AG09319 (cell line): Measurements from ENCODE around the gene NOTCH4.
A peak's percentile ranks its signal among the peaks of the same experiment; 100 is the strongest.
"Not testable (repeated sequence)": the region's sequence is repeated elsewhere in the genome, so short reads cannot be mapped to it uniquely, and the experiment has no call there.

Source experiments
- DNase-seq: peaks from one replicate; pipeline ENCODE4 v3.0.0-alpha.2; 2010; ENCODE audit warnings: low read depth; ENCODE audit errors: extremely low read depth
- CTCF ChIP-seq: IDR thresholded peaks from 2 replicates; pipeline ENCODE4 v1.5.1; 2011; ENCODE audit warnings: low read depth, mild to moderate bottlenecking, inconsistent platforms, low read length, moderate library complexity

NOTCH4 gene

DNA sequence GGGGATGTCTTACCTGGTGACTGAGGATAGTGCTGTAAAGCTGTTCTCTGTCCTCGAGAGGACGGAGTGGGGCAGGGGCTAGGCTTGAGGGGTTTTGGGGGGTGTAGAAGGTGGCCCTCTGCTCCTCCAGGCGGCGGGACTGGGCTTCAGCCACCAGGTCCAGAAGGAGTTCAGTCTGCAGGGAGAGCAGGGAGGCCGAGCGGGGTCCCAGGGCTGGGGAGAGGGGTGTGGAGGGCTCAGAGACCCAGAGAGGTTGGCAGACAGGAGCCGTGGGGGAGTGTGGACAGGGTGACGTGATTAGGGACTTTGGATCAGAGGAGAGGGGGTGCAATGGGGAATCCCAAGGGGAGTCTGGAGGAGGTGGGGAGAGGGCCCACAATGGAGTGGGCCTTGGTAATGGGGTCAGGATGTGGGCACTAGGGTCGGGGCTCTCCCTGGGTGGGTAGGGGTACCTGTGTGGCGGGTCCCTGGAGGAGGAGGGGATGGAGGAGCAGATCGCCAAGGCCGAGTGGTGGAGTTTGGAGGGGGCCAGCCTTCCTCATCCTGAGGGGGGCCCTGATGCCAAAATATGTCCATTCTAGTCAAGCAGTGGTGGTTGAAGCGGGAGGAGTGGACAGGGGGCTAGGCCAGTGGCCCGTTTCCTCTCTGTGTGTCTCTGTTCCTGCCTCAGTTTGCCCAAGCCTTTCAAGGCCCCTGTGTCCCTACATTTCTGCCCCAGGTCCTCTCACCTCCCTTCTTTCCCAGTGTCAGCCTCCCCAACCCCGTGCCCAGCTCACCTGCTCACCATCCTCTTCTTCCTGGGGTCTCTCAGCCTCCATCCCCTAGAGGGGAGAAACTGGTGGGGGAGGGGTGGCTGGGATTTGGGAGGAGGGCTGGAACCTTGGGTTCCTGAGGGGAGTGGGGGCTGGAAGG lies 31.9 kb downstream of the NOTCH4 start:
- TF ChIP-seq CTCF = no peak
- no peak for DNase-seq

- no peak for DNase-seq
- no peak for TF ChIP-seq CTCF
Measured at GRCh38 chr6:32190911-32191677, 32.8 kb downstream of the NOTCH4 start.

GRCh38 chr6:32190054-32190851 lies 33.6 kb downstream of the NOTCH4 start, which contains the start of gene PBX2:
Gene PBX2 (minus strand): TSS chr6:32190202. CDS start chr6:32189915, 287 bp downstream.
- peak; percentile 87 for DNase-seq
- TF ChIP-seq CTCF = no peak

- TF ChIP-seq CTCF = no peak
- no peak for DNase-seq
Measured at GRCh38 chr6:32189742-32190053, 34.2 kb downstream of the NOTCH4 start.

DNA sequence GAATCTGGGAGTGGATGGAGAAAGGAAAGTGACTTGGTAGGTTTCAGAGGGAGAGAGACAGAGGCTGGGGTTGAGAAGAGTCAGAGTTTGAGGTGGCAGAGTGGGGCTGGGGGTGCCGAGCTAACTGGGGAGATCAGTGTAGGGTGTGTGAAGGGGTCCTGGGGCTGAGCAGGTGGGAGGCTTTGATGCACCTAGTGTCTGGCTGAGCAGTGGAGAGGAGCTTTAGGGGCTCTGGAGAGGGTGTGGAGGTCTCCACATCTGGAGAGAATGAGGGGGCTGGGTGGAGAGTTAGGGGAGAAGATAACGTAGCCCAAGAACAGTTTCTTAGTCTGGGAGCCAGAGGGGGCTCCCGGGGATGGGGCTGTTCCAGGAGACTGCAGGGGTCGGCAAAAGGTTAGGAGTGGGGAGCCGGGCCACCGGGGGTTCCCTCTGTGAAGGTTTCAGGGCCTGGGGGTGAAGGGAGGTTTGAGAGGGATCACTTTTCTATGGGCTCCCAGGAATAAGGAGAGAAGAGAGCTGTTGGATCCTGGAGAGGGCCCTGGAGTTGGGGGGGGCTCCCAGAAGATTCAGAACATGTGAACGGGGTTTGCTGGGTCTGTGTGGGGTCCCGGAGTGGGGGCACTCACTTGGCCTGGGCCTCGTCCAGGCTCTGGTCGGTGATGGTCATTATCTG lies 34.7 kb downstream of the NOTCH4 start:
- TF ChIP-seq CTCF = no peak
- no peak for DNase-seq

DNA sequence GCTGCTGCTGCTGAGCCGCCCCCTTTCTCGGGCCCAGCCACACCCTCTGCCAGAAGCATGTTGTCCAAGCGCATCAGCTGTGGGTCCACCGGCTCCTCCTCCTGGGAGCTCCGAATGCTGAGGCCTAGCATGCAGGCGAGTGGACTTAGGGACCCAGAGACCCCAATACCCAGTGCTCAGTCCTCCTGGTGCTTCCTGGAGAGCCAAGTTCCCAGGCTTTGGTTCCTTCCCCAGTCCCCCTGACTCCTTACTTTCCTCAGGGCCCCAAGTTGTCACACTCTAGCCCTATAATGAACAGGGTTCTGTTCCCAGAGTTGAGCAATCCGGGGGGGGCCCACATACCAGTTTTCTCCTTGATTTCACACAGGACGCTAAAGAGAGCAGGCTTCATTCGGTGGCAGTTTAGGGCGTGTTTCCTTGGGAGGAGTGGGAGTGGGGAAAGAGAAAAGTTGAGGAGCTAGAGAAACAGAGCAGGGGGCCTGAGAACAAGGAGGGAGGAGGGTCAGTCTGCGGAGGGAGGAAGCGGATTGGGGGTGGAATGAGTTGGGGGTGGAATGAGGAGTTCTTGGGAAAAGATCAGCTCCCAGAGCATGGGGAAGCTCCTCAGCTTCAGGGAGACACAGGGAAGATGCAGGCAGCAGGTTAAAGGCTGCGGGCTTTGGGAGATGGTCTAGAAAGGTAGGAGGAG lies 35.3 kb downstream of the NOTCH4 start:
- DNase-seq = no peak
- TF ChIP-seq CTCF = no peak

GRCh38 chr6:32187725-32188380 lies 36.0 kb downstream of the NOTCH4 start:
- not testable (repeated sequence) for DNase-seq
